Upper lobe of left lung (tissue), 6 donors: ENCODE results near the gene ADAM19. TPM values are rescaled to one million over a fixed set of nuclear protein-coding genes. Genes with fewer than 3 reads are reported as not detected.

Source experiments
- ATAC-seq, 2 donors: fragments of 200-7000 bp; cut with Tn5 transposase; one replicate each; pipeline ENCODE4 v1.9.1; 2022; ENCODE audit warnings: mild to moderate bottlenecking in 2 of 2, moderate library complexity in 2 of 2; ENCODE audit not compliant: low FRiP score in 2 of 2
- DNase-seq, 2 donors: peaks; one replicate each; pipeline ENCODE4 v3.0.0-alpha.2; 2019 to 2020
- H3K27ac ChIP-seq, 4 donors: fragments of 200-600 bp; sonication (generic); one replicate each; pipeline ENCODE4 v1.5.1; 2016 to 2019
- H3K27me3 ChIP-seq, 4 donors: fragments of 200-600 bp; sonication (generic); one replicate each; pipeline ENCODE4 v1.5.1; 2017 to 2019
- H3K36me3 ChIP-seq, 4 donors: fragments of 200-600 bp; sonication (generic); one replicate each; pipeline ENCODE4 v1.5.1; 2016 to 2019
- H3K4me1 ChIP-seq, 4 donors: fragments of 200-600 bp; sonication (generic); one replicate each; pipeline ENCODE4 v1.5.1; 2018 to 2019
- H3K4me3 ChIP-seq, 4 donors: fragments of 200-600 bp; sonication (generic); one replicate each; pipeline ENCODE4 v1.5.1; 2017 to 2019; ENCODE audit warnings: mild to moderate bottlenecking in 2 of 4, moderate library complexity in 1 of 4
- H3K9me3 ChIP-seq, 4 donors: fragments of 200-600 bp; sonication (generic); one replicate each; pipeline ENCODE4 v1.5.1; 2018 to 2019
- CTCF ChIP-seq, 6 experiments: fragments of 450-650 bp in 4 of 6; fragments of 200-600 bp in 2 of 6; sonication (generic) in 2 of 6; IDR thresholded peaks; one replicate each; pipeline ENCODE4 v1.5.1; 2016 to 2019; ENCODE audit warnings: antibody characterized with exemption in 6 of 6
- EP300 ChIP-seq, 4 donors: sonication (generic); formaldehyde crosslinking; IDR thresholded peaks; one replicate each; pipeline ENCODE4 v1.5.1; 2017; ENCODE audit warnings: antibody characterized with exemption in 4 of 4, control low read depth in 2 of 4
- POLR2A ChIP-seq, 4 donors: fragments of 450-650 bp; IDR thresholded peaks; one replicate each; pipeline ENCODE4 v1.5.1; 2016 to 2017; ENCODE audit warnings: antibody characterized with exemption in 4 of 4, mild to moderate bottlenecking in 2 of 4
- POLR2AphosphoS5 ChIP-seq, 2 donors: sonication (generic); formaldehyde crosslinking; IDR thresholded peaks; one replicate each; pipeline ENCODE4 v1.5.1; 2017; ENCODE audit warnings: antibody characterized with exemption in 2 of 2
- WGBS, 2 donors: methylation state at CpG; one replicate each; pipeline ENCODE4 v1.1.5; 2017 to 2018; 5-methylcytosine and 5-hydroxymethylcytosine counted together
- total RNA-seq, 6 donors: library from RNA; depleted of rRNA in 4 of 6; stranded (reverse); fragments of >200 nt in 4 of 6; gene quantifications; one replicate each; pipeline versions ENCODE4 v1.1.0 to v1.2.1, GENCODE V29; 2016 to 2021
- donor health status: DM: no; HTN: no; CAD: no; lungs with moderate emphysema.
- donor health status: DM: no; HTN: yes; CAD: no; lungs with severe emphysema.

Gene ADAM19
- total RNA-seq, 6 donors from 2014 or later: 5.5 to 17.0 (median 7.1) TPM

- 78 to 90% methylated on average over 6 of the region's 6 CpGs for WGBS, 2 donors
- ATAC-seq (no peak), DNase-seq (no peak)
- no peaks in the 10 kb centered on the region for H3K36me3 ChIP-seq
- H3K27me3 ChIP-seq: peaks cover 0 to 10% (median 3%) of the 10 kb centered on the region in 4 donors
- no peak overlapping the region for H3K27ac ChIP-seq
- peaks cover 10 to 26% (median 20%) of the 10 kb centered on the region in 4 donors for H3K4me1 ChIP-seq
- no peak overlapping the region for H3K4me3 ChIP-seq
- TF ChIP-seq CTCF (IDR thresholded peaks at IDR 0.05) (no peak), POLR2AphosphoS5 (IDR thresholded peaks at IDR 0.05) (no peak), EP300 (IDR thresholded peaks at IDR 0.05) (no peak), POLR2A (IDR thresholded peaks at IDR 0.05) (no peak)
- no peaks in the 10 kb centered on the region for H3K9me3 ChIP-seq
These were observed 2.7 kb upstream of the ADAM19 start for GRCh38 chr5:157578079-157578780.

- TF ChIP-seq POLR2A (IDR thresholded peaks at IDR 0.05) (no peak), EP300 (IDR thresholded peaks at IDR 0.05) (no peak), POLR2AphosphoS5 (IDR thresholded peaks at IDR 0.05) (no peak), CTCF (IDR thresholded peaks at IDR 0.05) (no peak)
- 77 to 82% methylated on average over 4 of the region's 4 CpGs for WGBS, 2 donors
- H3K36me3 ChIP-seq: no peaks in the 10 kb centered on the region
- H3K27ac ChIP-seq: peak overlapping the region in 2 of 4 donors; percentile 88 to 93
- no peak for DNase-seq
- H3K27me3 ChIP-seq: peaks cover 0 to 10% (median 3%) of the 10 kb centered on the region in 4 donors
- H3K9me3 ChIP-seq: no peaks in the 10 kb centered on the region
- H3K4me1 ChIP-seq: peaks cover 10 to 31% (median 24%) of the 10 kb centered on the region in 4 donors
- no peak overlapping the region for H3K4me3 ChIP-seq
- ATAC-seq: no peak
These were observed 1.1 kb upstream of the ADAM19 start for GRCh38 chr5:157576678-157577077.

GRCh38 chr5:157574456-157575380, 857 bp downstream of the ADAM19 start:
- H3K4me3 ChIP-seq: peak overlapping the region; percentile 65 to 91 (median 81)
- 7 to 10% methylated on average over 28 to 61 of the region's 61 CpGs for WGBS, 2 donors
- peak in 1 of 2 donors; percentile 84 for DNase-seq
- H3K27ac ChIP-seq: peak overlapping the region; percentile 77 to 93 (median 86)
- H3K4me1 ChIP-seq: peaks cover 16 to 41% (median 33%) of the 10 kb centered on the region in 4 donors
- H3K36me3 ChIP-seq: peaks cover 0 to 3% (median 0%) of the 10 kb centered on the region in 4 donors
- H3K9me3 ChIP-seq: no peaks in the 10 kb centered on the region
- peak in 1 of 2 donors; percentile 71 for ATAC-seq
- peaks cover 0 to 10% (median 3%) of the 10 kb centered on the region in 4 donors for H3K27me3 ChIP-seq
- TF ChIP-seq CTCF (IDR thresholded peaks at IDR 0.05) (no peak), POLR2AphosphoS5 (IDR thresholded peaks at IDR 0.05) (no peak), POLR2A (IDR thresholded peaks at IDR 0.05) (no peak), EP300 (IDR thresholded peaks at IDR 0.05) (no peak)

GRCh38 chr5:157571357-157571827, 4.2 kb downstream of the ADAM19 start:
- peaks cover 16 to 40% (median 33%) of the 10 kb centered on the region in 4 donors for H3K4me1 ChIP-seq
- H3K27ac ChIP-seq: peak overlapping the region; percentile 35 to 68 (median 48)
- peak overlapping the region in 1 of 4 donors; percentile 4 for H3K4me3 ChIP-seq
- 25 to 27% methylated on average over 6 of the region's 6 CpGs for WGBS, 2 donors
- DNase-seq (peak in 1 of 2 donors; percentile 40), ATAC-seq (peak; percentile 37 to 72)
- H3K36me3 ChIP-seq: peaks cover 0 to 5% (median 0%) of the 10 kb centered on the region in 4 donors
- H3K9me3 ChIP-seq: no peaks in the 10 kb centered on the region
- no peak for TF ChIP-seq POLR2AphosphoS5 (IDR thresholded peaks at IDR 0.05)
- no peak for TF ChIP-seq POLR2A (IDR thresholded peaks at IDR 0.05)
- TF ChIP-seq EP300 (IDR thresholded peaks at IDR 0.05): no peak
- no peak for TF ChIP-seq CTCF (IDR thresholded peaks at IDR 0.05)
- peaks cover 0 to 10% (median 3%) of the 10 kb centered on the region in 4 donors for H3K27me3 ChIP-seq
